Peyer's patch (tissue), 4 donors: ENCODE measurements around the gene STXBP1. TPM values are rescaled to one million over a fixed set of nuclear protein-coding genes. Genes with fewer than 3 reads are reported as not detected.

Source experiments
- DNase-seq, 3 donors: peaks; one replicate each; pipeline ENCODE4 v3.0.0-alpha.2; 2017 to 2019
- H3K27ac ChIP-seq, 4 donors: fragments of 200-600 bp; sonication (generic); one replicate each; pipeline ENCODE4 v1.5.1; 2016 to 2019
- H3K27me3 ChIP-seq, 2 donors: fragments of 200-600 bp; sonication (generic); one replicate each; pipeline ENCODE4 v1.5.1; 2019
- H3K36me3 ChIP-seq, 3 donors: fragments of 200-600 bp; sonication (generic); one replicate each; pipeline ENCODE4 v1.5.1; 2016 to 2019
- H3K4me1 ChIP-seq, 4 donors: fragments of 200-600 bp; sonication (generic); one replicate each; pipeline ENCODE4 v1.5.1; 2016 to 2019
- H3K4me3 ChIP-seq, 4 donors: fragments of 200-600 bp; sonication (generic); 1 replicate in 3 of 4; 2 replicates in 1 of 4; pipeline ENCODE4 v1.5.1; 2016 to 2019; ENCODE audit warnings: mild to moderate bottlenecking in 1 of 4
- H3K9me3 ChIP-seq, 4 donors: fragments of 200-600 bp; sonication (generic); one replicate each; pipeline ENCODE4 v1.5.1; 2016 to 2019; ENCODE audit warnings: mild to moderate bottlenecking in 1 of 4
- CTCF ChIP-seq, 6 experiments: fragments of 450-650 bp in 4 of 6; fragments of 200-600 bp in 2 of 6; sonication (generic) in 1 of 6; IDR thresholded peaks; one replicate each; pipeline ENCODE4 v1.5.1; 2017 to 2019; ENCODE audit warnings: antibody characterized with exemption in 6 of 6, mild to moderate bottlenecking in 3 of 6, moderate library complexity in 1 of 6
- POLR2A ChIP-seq, 2 donors: fragments of 450-650 bp; IDR thresholded peaks; one replicate each; pipeline ENCODE4 v1.5.1; 2017; ENCODE audit warnings: antibody characterized with exemption in 2 of 2, mild to moderate bottlenecking in 2 of 2, moderate library complexity in 2 of 2
- total RNA-seq, 4 donors: library from RNA; depleted of rRNA; stranded (reverse); fragments of >200 nt; gene quantifications; one replicate each; pipeline ENCODE4 v1.1.0, GENCODE V29; 2016

STXBP1 gene
- total RNA-seq, 4 donors from 2014 or later: 4.4 to 90.8 (median 12.6) TPM

- peak overlapping the region; percentile 76 to 99 (median 92) for H3K27ac ChIP-seq
- no peaks in the 10 kb centered on the region for H3K9me3 ChIP-seq
- peaks cover 0 to 3% (median 0%) of the 10 kb centered on the region in 3 donors for H3K36me3 ChIP-seq
- H3K4me1 ChIP-seq: peaks cover 7 to 50% (median 13%) of the 10 kb centered on the region in 4 donors
- peak overlapping the region; percentile 66 to 90 (median 80) for H3K4me3 ChIP-seq
- TF ChIP-seq POLR2A (IDR thresholded peaks at IDR 0.05) (peak in 1 of 2 donors; percentile 57), CTCF (IDR thresholded peaks at IDR 0.05) (no peak)
- no peaks in the 10 kb centered on the region for H3K27me3 ChIP-seq
- DNase-seq: peak; percentile 77 to 97 (median 89)
Measured at GRCh38 chr9:127568971-127569885, 42.8 kb upstream of the STXBP1 start.

GRCh38 chr9:127569886-127570401 lies 42.1 kb upstream of the STXBP1 start:
- H3K36me3 ChIP-seq: no peaks in the 10 kb centered on the region
- peaks cover 7 to 55% (median 15%) of the 10 kb centered on the region in 4 donors for H3K4me1 ChIP-seq
- no peak for DNase-seq

GRCh38 chr9:127570533-127571111 lies 41.5 kb upstream of the STXBP1 start:
- TF ChIP-seq POLR2A (IDR thresholded peaks at IDR 0.05) (no peak), CTCF (IDR thresholded peaks at IDR 0.05) (no peak)
- H3K36me3 ChIP-seq: no peaks in the 10 kb centered on the region
- H3K4me3 ChIP-seq: no peak overlapping the region
- H3K27me3 ChIP-seq: no peaks in the 10 kb centered on the region
- no peaks in the 10 kb centered on the region for H3K9me3 ChIP-seq
- peaks cover 7 to 54% (median 15%) of the 10 kb centered on the region in 4 donors for H3K4me1 ChIP-seq
- DNase-seq: no peak
- peak overlapping the region; percentile 74 to 99 (median 92) for H3K27ac ChIP-seq

More at GRCh38 chr9:127569886-127570401, 42.1 kb upstream of the STXBP1 start:
- Histone ChIP-seq H3K9me3 (no peaks in the 10 kb centered on the region), H3K4me3 (peak overlapping the region; percentile 66 to 90 (median 80)), H3K27ac (peak overlapping the region; percentile 74 to 99 (median 92)), H3K27me3 (no peaks in the 10 kb centered on the region)
- TF ChIP-seq POLR2A (IDR thresholded peaks at IDR 0.05): no peak
- no peak for TF ChIP-seq CTCF (IDR thresholded peaks at IDR 0.05)

GRCh38 chr9:127571971-127572370 lies 40.1 kb upstream of the STXBP1 start:
- TF ChIP-seq CTCF (IDR thresholded peaks at IDR 0.05) (no peak), POLR2A (IDR thresholded peaks at IDR 0.05) (no peak)
- Histone ChIP-seq H3K27ac (no peak overlapping the region), H3K9me3 (no peaks in the 10 kb centered on the region), H3K4me3 (no peak overlapping the region), H3K4me1 (peaks cover 10 to 47% (median 15%) of the 10 kb centered on the region in 4 donors), H3K27me3 (no peaks in the 10 kb centered on the region), H3K36me3 (no peaks in the 10 kb centered on the region)
- DNase-seq: no peak

- no peak overlapping the region for H3K4me3 ChIP-seq
- no peaks in the 10 kb centered on the region for H3K36me3 ChIP-seq
- H3K9me3 ChIP-seq: no peaks in the 10 kb centered on the region
- H3K27ac ChIP-seq: peak overlapping the region in 3 of 4 donors; percentile 51 to 66 (median 52)
- peaks cover 10 to 46% (median 14%) of the 10 kb centered on the region in 4 donors for H3K4me1 ChIP-seq
- H3K27me3 ChIP-seq: no peaks in the 10 kb centered on the region
- no peak for DNase-seq
- TF ChIP-seq CTCF (IDR thresholded peaks at IDR 0.05) (no peak), POLR2A (IDR thresholded peaks at IDR 0.05) (no peak)
Measured at GRCh38 chr9:127572961-127573721, 38.9 kb upstream of the STXBP1 start.
